Activated CD8-positive, alpha-beta memory T cell treated with anti-CD3 and anti-CD28 coated beads for 36 hours (primary cell): Measurements from ENCODE around the gene FAM83B. TPM values are rescaled to one million over a fixed set of nuclear protein-coding genes. Genes with fewer than 3 reads are reported as not detected.
"Not testable (repeated sequence)": the region's sequence is repeated elsewhere in the genome, so short reads cannot be mapped to it uniquely, and the experiment has no call there.

Experiments
- CTCF ChIA-PET: fragments of 350-600 bp; sonication (Branson Sonifier 250); formaldehyde crosslinking; loops from one replicate; lab custom pipeline; 2021; ENCODE audit warnings: antibody characterized with exemption; lab: Charles Lee
- POLR2A ChIA-PET: fragments of 350-600 bp; sonication (Branson Sonifier 250); formaldehyde crosslinking; loops from one replicate; lab custom pipeline; 2021; ENCODE audit warnings: antibody characterized with exemption; lab: Charles Lee
- total RNA-seq, 2 experiments: library from RNA; stranded (reverse); gene quantifications; one replicate each; pipeline ENCODE4 v1.2.3, GENCODE V29; 2021

Gene FAM83B, protein sequence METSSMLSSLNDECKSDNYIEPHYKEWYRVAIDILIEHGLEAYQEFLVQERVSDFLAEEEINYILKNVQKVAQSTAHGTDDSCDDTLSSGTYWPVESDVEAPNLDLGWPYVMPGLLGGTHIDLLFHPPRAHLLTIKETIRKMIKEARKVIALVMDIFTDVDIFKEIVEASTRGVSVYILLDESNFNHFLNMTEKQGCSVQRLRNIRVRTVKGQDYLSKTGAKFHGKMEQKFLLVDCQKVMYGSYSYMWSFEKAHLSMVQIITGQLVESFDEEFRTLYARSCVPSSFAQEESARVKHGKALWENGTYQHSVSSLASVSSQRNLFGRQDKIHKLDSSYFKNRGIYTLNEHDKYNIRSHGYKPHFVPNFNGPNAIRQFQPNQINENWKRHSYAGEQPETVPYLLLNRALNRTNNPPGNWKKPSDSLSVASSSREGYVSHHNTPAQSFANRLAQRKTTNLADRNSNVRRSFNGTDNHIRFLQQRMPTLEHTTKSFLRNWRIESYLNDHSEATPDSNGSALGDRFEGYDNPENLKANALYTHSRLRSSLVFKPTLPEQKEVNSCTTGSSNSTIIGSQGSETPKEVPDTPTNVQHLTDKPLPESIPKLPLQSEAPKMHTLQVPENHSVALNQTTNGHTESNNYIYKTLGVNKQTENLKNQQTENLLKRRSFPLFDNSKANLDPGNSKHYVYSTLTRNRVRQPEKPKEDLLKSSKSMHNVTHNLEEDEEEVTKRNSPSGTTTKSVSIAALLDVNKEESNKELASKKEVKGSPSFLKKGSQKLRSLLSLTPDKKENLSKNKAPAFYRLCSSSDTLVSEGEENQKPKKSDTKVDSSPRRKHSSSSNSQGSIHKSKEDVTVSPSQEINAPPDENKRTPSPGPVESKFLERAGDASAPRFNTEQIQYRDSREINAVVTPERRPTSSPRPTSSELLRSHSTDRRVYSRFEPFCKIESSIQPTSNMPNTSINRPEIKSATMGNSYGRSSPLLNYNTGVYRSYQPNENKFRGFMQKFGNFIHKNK
- not detected for total RNA-seq

DNA sequence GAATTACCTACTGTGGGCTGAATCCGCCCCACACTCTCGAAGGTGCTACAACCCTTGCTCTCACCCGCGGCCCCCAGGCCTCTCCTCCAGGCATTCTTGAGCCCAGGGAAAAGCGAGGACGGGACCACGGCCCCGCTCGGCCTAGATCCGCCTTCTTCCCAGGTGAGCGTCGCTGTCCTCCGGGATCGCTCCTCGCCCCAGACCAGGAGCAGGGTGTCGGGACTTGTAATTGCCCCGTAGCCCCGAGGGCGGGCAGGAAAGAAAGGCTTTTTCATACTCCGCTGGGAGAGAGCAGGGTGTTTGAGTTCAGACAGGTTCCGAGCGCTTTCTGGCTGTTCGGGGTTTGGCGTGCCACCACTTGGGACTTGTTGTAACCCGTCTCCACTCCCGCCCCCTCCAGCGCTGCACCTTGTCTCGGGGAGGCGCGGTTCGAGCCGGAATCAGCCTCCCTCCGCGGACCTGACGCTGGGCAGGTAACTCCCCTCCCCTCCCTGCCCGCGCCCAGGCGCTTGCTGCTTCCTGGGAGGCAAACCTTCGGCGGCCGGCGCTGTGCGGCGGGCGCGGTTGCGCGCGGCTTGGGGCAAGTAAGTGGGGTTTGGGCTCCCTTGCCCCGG lies at the start of gene FAM83B:
TSS of gene FAM83B (plus strand) at position 529 of the 614 bp plus-strand sequence. CDS start 23,476 bp downstream, outside the sequence.
- ChIA-PET POLR2A (no interaction called here), CTCF (no interaction called here)

DNA sequence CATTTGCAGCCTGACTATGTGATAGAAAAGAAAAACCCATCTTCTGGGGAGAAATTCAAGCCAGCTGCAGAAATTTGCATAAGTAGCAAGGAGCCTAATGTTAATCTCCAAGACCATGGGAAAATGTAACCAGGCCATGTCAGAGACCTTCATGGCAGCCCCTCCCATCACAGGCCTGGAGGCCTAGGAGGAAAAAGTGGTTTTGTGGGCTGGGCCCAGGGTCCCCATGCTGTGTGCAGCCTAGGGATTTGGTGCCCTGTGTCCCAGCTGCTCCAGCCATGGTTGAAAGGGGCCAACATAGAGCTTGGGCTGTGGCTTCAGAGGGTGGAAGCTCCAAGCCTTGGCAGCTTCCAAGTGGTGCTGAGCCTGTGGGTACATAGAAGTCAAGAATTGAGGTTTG lies 49.7 kb upstream of the FAM83B start:
- CTCF ChIA-PET, POLR2A ChIA-PET: not testable (repeated sequence)

DNA sequence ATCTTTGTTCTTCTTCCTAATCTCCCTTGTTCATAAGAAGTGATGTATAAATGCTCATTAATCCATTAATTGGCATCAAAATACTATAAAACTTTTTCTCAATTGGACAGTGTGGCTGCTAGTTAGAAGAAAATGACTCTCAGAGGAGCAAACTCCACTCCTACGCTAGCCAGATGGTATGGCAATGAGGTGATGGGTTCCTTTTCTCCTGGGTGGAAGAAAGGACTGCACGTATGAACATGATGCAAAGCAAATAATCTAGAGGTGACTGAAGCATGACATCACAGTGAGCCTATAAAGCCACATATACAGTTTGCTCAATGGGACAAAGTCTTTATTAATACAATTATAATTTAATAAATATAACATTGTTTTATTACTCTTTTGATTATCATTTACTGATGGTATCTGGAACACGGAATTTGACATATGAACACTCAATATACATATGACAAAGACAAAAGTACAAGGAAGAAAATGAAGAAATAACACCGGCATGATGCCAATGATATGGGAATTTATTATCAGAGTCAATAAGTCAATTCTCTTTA lies 46.4 kb upstream of the FAM83B start:
- ChIA-PET CTCF (no interaction called here), POLR2A (no interaction called here)

DNA sequence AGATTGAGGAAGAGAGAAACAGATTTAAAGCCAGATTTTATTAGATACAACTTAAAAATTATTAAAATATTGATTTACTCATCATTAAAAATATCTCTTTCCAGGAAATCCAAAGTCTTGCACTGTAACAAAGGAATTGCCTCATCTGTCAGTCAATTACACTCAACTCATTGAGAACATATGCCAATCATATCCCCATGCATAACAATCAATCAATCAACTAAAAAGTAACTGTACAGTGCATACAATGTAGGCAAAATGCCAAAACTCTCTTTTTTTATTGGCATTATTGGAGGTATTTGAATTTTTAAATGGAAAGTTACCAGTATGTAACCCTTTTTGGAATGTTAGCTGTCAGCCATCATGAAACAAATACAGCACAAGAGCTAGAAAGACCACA lies 45.3 kb upstream of the FAM83B start:
- CTCF ChIA-PET = no interaction called here
- POLR2A ChIA-PET = no interaction called here

DNA sequence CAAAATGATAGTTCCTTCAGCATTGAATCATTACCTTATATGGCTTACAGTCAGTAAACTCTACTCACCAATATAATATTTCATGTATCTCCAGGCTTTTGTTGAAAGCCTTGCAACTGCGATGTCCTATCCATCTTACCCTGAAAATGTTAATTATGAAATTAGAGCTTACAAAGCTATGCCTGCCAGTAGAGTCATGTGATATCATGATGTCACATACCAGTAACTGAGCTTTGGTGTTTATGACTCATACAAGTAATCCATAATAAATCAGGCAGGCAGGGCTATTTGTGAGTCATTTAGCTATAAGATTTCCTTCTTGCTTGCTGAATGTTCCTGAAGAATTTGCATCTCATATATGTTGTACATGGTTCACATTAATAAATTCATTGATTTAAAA lies 44.9 kb upstream of the FAM83B start:
- CTCF ChIA-PET = no interaction called here
- POLR2A ChIA-PET = no interaction called here

DNA sequence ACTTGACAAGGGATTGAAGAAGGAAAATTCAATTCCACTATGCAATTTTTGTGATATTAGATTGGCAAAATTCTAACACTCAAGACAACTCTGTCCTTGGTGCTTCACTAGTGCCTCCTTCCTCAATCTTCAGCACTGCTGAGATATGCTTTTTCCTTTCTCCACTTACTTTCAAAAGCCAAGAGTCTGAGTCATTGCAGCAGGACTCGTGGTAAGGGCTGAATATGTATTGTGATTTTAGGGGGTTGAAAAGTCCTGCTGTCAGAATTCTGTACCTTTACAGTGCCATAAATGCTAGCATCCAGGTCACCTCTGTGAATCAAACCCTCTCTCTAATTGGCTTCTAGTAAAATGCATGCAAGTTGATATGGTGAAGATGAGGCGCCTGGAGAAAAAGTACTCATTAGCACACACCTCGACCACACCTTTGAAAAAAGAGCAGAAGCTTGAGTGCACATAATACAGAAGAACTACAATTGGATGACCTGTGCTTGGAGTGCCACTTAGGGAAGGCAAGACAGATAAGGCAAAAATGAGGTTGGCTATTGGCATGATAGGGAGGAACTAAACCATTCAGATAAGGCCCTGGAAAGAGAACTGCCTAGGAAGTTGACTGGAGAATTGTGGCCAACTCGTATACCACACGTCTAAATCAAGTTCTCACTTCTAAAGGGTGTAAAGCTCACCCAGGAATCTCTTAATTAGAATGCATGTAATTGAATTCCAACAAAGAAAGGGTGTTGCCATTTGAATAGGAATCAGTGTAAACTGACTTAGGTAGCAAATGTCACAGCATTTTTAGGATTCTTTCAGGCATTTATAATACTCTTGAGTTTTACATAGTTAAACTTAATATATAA lies 43.6 kb upstream of the FAM83B start:
- ChIA-PET POLR2A (no interaction called here), CTCF (no interaction called here)

DNA sequence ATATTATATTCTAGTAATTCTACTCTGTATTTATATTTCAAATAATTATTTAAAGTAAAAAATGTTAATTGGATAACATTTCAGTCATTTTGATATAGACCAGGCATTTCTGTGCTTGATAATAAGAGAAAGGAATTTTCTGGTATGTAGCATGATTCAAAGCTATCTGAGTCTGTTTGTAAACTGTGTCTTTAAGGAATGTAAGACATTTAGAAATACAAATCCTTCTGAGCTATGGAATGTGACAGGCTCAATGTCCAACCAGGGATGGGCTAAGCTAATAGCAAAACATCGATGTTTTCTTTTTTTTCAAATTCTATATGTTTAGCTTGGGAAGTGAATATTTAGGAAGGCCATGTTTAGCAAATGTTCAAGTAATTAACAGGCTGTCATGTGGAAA lies 41.5 kb upstream of the FAM83B start:
- ChIA-PET CTCF (no interaction called here), POLR2A (no interaction called here)

DNA sequence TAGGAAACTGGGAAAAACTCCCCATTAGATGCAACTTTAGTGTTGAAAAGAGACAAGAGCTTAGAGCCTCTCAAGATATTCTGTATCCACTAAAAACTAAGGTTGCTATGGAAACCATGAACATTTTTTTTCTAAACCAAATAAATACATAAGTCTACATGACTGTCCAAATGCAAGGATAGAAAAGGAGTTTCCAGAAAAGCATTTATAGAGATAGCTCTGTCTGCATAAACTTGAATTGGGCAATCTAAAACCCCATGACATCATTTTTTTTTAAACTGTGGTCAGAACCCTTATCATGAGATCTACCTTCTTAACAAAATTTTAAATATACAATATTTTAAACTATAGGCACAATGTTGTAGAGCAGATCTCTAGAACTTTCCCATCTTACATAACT lies 36.4 kb upstream of the FAM83B start:
- POLR2A ChIA-PET = no interaction called here

DNA sequence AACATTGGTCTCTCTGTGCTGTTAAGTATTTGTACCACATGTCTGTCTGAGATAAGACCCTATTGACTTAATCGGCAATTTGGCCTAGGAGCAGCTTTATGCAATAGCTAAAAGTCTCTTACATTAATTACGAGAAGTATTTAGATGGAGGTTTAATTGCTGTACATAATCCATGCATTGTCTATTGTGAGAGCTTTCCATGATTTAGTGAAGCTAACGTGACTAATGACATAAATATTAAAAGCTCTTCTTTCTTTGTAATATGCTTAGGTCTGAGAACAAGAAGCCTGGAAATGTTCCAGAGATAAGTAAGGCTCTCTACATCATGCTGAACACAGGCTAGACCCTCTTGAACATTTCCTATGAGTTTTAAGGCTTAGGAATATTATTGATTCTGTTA lies 32.7 kb upstream of the FAM83B start:
- ChIA-PET CTCF (no interaction called here), POLR2A (no interaction called here)

More for the DNA sequence above, 36.4 kb upstream of the FAM83B start:
- CTCF ChIA-PET = no interaction called here

DNA sequence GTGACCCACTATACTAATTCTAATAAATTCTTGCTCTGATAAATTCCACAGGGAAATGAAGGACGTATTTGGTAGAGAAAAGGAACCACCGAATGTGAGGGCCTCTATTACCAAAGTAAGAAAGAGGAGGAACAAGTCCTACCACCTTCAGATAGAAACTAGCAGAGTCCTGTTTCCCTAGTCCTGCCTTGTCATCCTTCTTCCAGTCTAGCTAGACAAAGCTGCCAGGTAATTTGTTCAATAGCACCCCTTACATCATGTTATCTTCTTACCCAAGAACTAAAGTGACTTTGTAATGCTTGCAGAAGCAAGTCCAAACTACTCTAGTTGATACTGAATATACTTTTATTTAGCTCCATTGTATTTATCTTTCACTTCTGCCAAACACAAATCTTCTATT lies 29.3 kb upstream of the FAM83B start:
- POLR2A ChIA-PET = no interaction called here
- CTCF ChIA-PET = no interaction called here

DNA sequence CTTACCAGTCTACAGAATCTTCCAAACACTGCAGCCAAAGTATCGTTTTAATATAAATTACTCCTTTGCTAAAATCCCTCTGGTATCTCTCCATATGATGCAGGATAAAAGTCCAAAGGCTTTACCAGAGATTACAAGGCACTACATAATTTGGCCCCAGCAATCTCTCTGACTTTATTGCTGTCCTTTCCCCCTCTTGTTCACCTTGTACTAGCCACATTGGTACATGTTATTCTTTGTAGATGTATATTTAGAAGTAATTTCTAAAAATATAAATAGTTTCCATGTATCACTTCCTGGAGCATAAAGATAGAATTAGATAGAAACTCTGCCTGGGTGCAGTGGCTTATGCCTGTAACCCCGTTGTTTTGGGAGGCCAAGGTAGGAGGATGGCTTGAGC lies 28.7 kb upstream of the FAM83B start:
- POLR2A ChIA-PET = no interaction called here
- CTCF ChIA-PET = no interaction called here

DNA sequence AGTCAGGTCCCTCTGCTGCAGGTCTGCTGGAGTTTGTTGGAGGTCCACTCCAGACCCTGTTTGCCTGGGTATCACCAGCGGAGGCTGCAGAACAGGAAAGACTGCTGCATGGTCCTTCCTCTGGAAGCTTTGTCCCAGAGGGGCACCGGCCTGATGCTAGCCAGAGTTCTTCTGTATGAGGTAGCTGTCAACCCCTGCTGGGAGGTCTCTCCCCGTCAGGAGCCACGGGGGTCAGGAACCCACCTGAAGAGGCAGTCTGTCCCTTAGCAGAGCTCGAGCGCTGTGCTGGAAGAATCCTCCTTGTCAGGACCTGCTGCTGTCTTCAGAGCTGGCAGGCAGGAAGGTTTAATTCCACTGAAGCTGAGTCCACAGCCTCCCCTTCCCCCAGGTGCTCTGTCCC lies 22.3 kb upstream of the FAM83B start:
- POLR2A ChIA-PET, CTCF ChIA-PET: not testable (repeated sequence)

DNA sequence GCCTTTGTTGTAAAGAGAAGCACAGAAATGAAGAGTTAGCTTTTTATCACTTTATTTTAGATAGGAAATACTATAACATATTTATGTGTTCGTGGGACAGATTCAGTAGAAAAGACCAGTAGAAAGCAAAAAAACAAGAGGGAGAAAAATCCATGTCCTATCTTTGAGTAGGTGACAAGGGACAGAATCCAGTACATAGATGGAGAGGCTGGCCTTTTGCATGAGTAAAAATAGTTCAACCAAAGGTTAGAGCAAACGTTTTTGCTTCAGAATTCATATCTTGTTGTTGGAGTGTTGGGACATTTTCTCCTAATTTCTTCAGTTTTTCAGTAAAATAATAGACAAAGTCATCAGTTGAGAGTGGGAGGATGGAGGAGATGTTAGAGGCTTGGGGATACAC lies 19.6 kb upstream of the FAM83B start:
- CTCF ChIA-PET = no interaction called here
- POLR2A ChIA-PET = no interaction called here

DNA sequence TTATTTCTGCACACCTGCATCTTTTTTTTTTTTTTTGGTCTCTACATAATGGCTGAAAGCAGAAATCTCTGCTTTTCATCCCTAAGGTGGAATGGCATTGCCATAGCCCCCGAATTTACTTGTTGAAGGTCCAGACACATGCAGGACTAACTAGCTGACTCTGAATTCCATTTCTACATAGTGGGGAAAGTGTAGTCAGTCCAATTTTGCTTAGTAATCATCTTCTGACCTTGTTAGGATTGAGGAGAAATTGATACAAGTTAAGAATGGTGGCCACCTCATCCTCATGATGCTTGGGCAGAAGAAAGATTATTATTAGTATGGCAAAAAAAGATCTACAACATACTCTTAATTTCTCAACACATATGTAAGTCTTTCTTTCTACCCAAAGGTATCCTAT lies 16.4 kb upstream of the FAM83B start:
- ChIA-PET POLR2A (no interaction called here), CTCF (no interaction called here)

DNA sequence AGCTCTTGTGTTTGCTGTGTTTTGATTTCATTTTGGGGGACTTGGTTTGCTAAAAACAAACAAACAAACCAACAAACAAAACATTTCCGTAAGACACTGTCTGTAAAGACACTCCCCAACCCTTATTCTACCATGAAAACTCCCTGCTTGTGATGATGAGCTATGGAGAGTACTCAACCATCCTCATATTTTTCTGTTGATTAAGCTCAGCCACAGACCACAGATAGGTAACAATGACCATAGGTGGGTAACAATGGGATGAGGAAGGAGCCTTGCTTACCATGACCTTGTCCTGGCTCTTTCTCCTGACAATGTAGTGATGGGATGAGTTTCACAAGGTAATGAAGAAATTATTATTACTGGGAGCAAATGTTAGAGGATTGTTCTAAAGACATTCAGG lies 11.4 kb upstream of the FAM83B start:
- CTCF ChIA-PET = no interaction called here
- POLR2A ChIA-PET = no interaction called here

DNA sequence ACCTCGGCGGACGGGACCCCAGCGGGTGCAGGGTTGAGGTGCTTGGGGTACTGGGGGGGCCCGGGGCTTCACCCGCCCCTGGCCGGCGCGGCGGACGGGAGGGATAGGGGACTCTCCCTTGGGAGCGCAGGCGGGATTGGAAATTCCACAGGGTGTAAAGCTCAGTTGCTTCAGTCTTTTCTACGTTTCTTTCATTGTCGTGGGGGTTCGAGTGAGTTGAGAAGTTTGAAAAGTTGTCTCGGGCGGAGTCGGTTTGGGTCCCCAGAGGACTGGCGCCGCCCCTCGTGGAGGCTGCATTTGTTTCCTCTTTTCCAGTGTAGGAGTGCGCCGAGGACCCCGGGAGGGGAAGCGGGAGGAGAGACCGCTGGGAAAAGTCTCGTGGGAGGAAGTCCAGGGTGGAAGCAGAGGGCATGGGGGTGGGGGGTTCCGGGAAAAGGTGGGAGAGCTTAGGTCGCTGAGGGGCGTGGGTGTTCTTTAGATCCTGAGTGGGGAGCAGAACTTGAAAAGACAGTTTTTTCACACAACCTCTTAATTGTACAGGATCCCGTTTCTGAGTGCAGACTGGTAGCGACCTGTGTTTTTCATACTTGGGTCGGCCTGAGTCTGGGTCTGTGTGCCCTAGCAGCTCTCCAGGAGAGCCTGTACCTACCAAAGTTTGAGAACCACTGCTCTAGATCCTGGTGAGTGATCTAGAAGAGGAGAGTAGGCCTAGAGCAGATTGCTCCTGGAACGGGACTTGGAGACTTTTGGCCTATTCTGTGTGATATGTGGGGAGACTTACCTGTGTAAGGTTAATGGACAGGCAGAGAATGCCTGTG lies 495 bp downstream of the FAM83B start:
- ChIA-PET CTCF (no interaction called here), POLR2A (no interaction called here)

DNA sequence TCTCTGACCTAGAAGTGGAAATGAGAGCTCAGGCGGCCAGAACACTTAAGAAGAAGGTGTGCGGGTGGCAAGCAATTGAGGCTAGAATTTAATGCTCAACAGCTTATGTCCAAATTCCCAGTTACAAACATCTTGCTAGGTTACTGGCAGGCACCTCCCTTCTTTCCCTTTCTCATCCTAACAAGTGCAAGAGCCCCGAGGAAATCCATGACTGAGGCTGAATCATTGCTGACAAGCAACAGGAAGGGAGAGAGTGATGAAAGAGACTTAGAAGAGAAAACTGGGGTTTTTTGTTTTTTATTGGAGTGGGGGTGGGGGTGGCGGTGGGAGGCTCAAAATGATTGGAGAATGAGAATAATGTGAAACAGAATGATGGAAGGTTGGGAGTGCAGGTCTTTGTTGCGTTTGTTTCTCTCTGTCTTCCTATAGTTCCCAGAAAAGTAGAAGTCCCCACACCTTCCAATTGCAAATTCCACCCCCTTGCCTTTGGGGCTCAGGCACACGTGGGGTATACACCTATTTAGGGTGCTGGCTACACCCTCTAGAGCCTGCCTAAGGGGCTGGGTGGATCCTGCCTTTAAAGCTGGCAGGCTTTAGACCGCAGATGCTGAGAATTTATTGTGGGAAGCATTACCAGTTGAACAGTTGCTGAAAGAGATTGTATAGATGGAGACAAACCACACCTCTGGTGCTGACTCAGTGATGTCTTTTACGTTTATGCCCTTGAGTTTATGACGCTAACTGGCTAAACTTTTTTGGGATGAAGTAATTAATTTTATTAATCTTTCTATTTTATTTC lies 1.4 kb downstream of the FAM83B start:
- POLR2A ChIA-PET = no interaction called here
- CTCF ChIA-PET = no interaction called here
